ENCODE measurements around the gene GCG.

GRCh38 chr2:162166745-162167144, 14.7 kb upstream of the GCG start:
- TF ChIP-seq, protein P1, sequence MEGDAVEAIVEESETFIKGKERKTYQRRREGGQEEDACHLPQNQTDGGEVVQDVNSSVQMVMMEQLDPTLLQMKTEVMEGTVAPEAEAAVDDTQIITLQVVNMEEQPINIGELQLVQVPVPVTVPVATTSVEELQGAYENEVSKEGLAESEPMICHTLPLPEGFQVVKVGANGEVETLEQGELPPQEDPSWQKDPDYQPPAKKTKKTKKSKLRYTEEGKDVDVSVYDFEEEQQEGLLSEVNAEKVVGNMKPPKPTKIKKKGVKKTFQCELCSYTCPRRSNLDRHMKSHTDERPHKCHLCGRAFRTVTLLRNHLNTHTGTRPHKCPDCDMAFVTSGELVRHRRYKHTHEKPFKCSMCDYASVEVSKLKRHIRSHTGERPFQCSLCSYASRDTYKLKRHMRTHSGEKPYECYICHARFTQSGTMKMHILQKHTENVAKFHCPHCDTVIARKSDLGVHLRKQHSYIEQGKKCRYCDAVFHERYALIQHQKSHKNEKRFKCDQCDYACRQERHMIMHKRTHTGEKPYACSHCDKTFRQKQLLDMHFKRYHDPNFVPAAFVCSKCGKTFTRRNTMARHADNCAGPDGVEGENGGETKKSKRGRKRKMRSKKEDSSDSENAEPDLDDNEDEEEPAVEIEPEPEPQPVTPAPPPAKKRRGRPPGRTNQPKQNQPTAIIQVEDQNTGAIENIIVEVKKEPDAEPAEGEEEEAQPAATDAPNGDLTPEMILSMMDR (optimal IDR thresholded peaks at IDR 0.05 in 1 of 3, IDR thresholded peaks at IDR 0.05 in 1 of 3, conservative IDR thresholded peaks at IDR 0.05 in 1 of 3; ENCODE audit: extremely low read depth in 1 of 3, insufficient read depth in 2 of 3, low read length in 3 of 3): no peak
- TF ChIP-seq EZH2 (IDR thresholded peaks at IDR 0.05; ENCODE audit: low read length): no peak

Data from keratinocyte (primary cell).